ENCODE measurements around the gene HK2.

The HK2 gene

GRCh38 chr2:74857215-74857614, 23.3 kb downstream of the HK2 start:
- no peak for DNase-seq (ENCODE audit: low read depth in 2 of 2)

- DNase-seq (ENCODE audit: low read depth in 2 of 2) = no peak
Measured at GRCh38 chr2:74857725-74858124, 23.8 kb downstream of the HK2 start.

GRCh38 chr2:74858281-74858680, 24.4 kb downstream of the HK2 start:
- DNase-seq (ENCODE audit: low read depth in 2 of 2) = no peak

- no peak for DNase-seq (ENCODE audit: low read depth in 2 of 2)
Measured at GRCh38 chr2:74860079-74860478, 26.2 kb downstream of the HK2 start.

- no peak for DNase-seq (ENCODE audit: low read depth in 2 of 2)
Measured at GRCh38 chr2:74860521-74860920, 26.6 kb downstream of the HK2 start.

- DNase-seq (ENCODE audit: low read depth in 2 of 2) = no peak
Measured at GRCh38 chr2:74861531-74861930, 27.6 kb downstream of the HK2 start.

GRCh38 chr2:74862020-74862964, 28.4 kb downstream of the HK2 start:
- DNase-seq (ENCODE audit: low read depth in 2 of 2) = no peak

GRCh38 chr2:74863802-74864248, 29.9 kb downstream of the HK2 start:
- no peak for DNase-seq (ENCODE audit: low read depth in 2 of 2)

- DNase-seq (ENCODE audit: low read depth in 2 of 2) = no peak
Measured at GRCh38 chr2:74864728-74865722, 31.1 kb downstream of the HK2 start.

GRCh38 chr2:74865770-74866674, 32.1 kb downstream of the HK2 start:
- DNase-seq (ENCODE audit: low read depth in 2 of 2) = no peak

- no peak for DNase-seq (ENCODE audit: low read depth in 2 of 2)
Measured at GRCh38 chr2:74867841-74868658, 34.1 kb downstream of the HK2 start.

- no peak for DNase-seq (ENCODE audit: low read depth in 2 of 2)
Measured at GRCh38 chr2:74869517-74869916, 35.6 kb downstream of the HK2 start.

GRCh38 chr2:74870951-74871350, 37.0 kb downstream of the HK2 start:
- DNase-seq (ENCODE audit: low read depth in 2 of 2) = no peak

- no peak for DNase-seq (ENCODE audit: low read depth in 2 of 2)
Measured at GRCh38 chr2:74871414-74871813, 37.5 kb downstream of the HK2 start.

- no peak for DNase-seq (ENCODE audit: low read depth in 2 of 2)
Measured at GRCh38 chr2:74872389-74872836, 38.5 kb downstream of the HK2 start.

GRCh38 chr2:74873012-74873665, 39.2 kb downstream of the HK2 start:
- DNase-seq (ENCODE audit: low read depth in 2 of 2) = no peak

GRCh38 chr2:74873678-74874640, 40.0 kb downstream of the HK2 start:
- DNase-seq (ENCODE audit: low read depth in 2 of 2) = no peak

- DNase-seq (ENCODE audit: low read depth in 2 of 2) = peak in 1 of 2 donors; percentile 9
Measured at GRCh38 chr2:74876081-74876886, 42.4 kb downstream of the HK2 start.
